GM19328 (cell line): ENCODE measurements around the gene PHKA2.

Experiments
- ATAC-seq: cut with Tn5 transposase; IDR thresholded peaks from one replicate; pipeline ENCODE4 v1.9.1; 2021; ENCODE audit warnings: mild to moderate bottlenecking, moderate library complexity; ENCODE audit not compliant: unreplicated experiment

Gene PHKA2

DNA sequence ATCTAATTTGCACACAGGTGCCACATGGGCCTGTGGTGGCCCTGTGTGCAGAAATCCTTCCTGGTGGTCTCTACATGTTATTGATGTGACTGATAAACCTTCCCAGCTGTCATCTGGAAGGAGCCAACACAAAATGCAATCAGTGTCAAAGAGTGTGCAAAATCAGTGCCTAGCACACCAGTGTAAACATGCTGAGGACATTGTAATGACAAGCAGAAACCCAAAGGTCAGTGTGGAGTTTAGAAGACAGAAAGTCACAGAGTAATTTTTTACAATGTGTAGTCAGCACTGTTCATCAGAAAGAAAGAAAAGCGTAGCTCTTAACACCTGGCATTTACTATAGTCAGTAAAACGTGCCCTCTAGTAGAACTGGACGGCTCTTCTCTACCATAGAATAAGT, 50.3 kb downstream of the PHKA2 start:
- no peak for ATAC-seq

DNA sequence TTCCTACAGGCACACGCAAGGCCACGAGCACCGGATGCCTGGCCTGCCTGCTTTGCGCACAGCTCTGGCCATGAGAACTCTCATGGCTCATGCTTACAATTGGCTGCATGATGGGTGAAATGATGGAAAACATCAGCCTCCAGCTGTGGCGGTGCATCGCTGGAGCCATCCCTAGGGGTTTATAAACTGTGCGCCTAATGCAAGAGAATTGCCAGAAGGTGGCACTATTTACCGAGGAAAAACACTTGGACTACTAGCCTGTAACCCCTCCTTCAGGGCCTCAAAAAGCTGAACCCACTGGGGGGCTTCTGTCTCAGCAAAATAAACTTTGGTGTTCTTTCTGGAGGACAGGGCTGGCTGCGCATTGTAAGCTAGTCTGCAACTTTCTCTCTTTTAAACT, 51.9 kb downstream of the PHKA2 start:
- ATAC-seq, result no peak

DNA sequence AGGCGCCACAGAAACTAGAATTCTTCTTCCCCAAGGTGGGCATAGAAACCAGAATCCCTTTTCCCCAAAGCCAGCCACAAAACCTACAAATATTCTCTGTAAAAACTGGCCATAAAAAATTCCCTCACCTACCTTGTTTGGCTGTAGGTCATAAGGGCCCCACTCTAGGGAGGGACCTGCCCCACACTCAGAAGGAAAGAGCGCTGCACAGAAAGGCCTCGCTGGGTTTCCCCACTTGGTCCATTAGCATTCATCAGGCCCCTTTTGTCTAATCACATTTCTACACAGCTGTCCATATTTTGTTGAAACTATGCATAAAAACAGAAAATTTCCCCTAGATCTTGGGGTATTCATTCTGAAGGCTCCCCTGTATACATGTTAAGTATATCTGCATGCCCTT, 54.1 kb downstream of the PHKA2 start:
- no peak for ATAC-seq

DNA sequence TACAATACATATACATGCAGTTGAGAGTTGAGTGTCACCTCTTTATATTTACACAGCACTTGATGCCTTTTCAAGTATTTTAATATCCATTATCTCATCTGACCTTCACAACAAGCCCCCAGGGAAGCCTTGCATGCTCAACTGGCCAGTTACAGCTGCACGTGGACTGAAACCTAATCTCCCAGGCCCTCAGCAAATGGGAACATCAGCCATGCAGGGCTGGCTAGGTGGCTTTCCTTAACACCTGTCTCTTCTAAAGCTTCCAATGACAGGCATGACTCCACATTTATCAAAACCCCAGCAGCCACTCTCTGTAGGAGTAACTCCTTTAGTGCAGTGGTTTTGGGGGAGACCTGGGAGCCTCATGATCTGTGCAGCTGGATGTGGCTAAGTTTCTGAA, 56.4 kb downstream of the PHKA2 start:
- no peak for ATAC-seq

DNA sequence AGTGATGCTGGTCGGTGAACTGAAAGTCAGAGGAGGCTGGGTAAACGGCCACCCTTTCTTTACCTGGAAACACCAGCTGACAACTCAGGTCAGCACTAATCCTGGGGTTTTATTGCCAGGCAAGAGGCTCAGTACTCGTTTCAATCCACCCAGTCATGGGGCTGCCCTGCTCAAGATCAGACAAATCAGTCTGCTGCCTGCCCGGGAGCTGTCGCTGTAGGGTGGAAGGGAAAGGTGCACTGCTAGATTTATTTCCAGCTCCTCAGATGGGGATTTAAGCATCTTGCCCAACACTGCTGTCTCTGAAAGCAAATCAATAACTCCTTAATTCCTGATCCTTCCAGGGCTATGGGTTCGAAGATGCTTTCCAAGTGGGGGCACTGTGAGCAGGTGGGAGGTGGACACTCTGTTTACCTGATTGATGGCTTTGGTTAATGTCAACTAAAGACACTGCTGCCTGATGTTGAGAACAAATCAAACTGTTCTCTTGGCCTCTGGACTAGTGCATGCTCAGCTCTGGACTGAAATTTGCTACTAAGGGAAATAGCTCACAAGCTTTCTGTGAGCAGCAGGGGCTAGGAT, 59.3 kb downstream of the PHKA2 start:
- no peak for ATAC-seq

DNA sequence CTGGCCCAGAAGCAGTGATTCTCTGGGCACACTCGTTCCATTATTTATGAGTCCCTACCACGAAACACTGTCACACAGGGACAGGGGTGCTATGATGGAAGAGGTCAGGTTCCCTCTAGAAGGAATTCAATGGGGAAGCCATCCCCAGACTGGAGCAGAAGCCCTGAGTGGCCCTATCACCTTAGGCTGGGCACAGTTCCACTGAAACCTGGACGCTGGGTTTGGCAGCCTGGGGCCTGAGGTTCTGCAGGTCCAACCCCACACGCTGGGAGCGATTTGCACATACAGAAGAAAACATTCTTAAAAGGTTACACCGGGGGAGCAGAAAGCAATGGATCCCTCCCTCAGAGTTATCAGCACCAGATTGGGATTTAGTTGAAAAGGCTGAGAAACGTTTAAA, 63.3 kb downstream of the PHKA2 start:
- ATAC-seq, result no peak

DNA sequence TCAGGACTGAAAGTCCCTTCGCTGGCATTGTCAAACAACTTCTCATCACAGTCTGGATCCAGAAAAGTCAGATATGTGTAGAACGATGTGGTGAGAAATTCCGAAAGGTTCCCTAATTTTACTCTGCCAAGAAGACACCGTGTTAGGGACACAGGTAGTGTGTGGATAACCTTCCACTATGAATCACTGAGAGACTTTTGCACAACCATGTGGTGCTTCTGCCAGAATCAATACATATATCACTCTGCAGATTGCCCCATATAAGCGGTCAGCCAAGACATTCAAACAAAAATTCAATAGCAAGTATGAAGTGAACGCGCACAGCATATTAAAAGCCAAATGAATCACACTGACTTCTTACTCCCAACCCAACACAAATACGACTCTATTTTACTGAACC, 63.8 kb downstream of the PHKA2 start:
- ATAC-seq, result no peak

DNA sequence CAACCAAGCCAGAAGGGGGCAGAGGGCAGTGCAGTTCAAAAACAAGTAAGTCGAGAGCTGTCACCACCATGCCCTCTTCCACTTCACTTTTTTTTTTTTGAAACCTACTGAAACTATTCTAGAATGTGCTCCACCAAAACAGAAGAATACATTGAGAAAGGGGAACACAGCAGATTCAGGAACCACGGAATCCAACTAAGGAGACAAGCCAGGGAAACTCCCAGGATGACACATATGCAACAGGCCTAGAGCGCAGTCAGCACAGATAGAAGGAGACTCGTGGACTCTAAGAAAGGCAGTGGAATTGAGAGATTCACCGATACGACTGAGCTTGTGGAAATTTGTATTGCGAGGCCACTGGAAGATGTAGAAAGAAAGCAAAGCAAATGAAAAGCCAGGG, 66.1 kb downstream of the PHKA2 start:
- no peak for ATAC-seq

DNA sequence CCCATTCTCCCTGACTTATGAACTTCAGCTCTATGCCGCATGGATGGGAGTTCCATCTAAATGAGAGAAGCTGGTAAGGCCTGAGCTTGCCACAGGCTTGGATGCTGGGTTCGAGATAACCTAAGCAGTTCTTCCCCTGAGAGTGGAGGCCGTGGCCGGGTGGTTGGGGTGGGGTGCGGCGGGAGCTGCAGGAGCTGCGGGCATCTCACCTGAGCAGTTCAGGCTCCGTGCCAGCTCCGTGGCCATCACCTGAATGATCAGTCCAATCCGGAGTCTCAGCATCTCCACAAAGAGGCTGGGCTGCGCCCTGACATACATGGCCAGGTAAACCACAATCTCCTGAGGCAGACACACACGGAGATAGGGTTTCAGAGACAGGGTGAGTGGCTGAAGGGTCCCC, 77.6 kb downstream of the PHKA2 start:
- no peak for ATAC-seq

DNA sequence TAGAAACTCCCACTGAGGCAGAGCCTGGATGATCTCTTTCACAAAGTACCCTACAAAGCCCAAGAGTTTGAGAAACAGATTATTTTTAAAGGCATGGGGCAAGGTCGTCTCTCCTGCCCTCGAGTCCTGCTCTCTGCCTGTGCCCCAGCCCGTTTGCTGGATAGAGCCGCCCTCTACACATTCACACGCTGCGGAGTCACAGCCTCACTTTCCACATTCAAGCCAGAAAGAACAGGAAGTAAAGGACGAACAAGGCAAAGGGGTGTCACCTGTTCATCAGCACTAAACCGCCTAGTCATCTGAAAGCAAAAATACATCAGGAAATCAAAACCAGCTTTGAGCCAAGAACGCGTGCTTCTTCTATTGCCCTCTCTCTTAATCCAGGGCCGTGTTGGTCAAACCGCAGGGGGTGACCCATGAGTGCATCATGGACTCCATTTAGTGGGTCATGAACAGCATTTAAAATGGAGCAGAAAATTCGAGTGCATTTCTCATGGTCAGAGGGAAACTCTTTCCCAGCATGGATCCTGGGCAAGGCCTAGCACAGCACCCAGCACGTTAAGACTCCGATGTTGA, 83.4 kb downstream of the PHKA2 start:
- no peak for ATAC-seq

DNA sequence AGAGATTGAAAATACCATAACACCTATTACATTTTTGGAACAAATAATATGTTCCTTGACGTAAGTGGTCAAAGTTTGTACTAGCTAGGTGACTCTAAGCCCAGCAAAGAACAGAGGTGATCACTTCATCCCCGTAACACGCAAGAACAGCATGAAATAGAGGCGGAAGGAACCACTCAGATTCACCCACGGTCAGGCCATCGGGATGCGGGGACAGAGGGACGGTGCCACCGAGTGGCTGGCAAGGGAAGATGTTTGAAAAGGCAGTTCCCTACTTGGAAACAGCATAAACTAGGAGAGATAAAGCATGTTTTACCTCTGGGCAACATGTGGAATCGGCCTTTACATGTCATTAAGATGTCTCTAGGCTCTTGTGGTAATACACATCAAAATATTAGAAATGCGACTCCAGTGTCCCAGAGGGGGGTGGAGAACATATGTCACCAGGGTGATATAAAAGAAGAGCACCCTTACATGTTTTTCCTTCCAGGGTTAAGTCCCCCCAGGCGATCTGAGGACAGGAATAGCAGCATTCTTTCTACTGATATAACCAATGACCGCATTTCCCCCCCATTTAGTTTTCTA, 84.0 kb downstream of the PHKA2 start:
- no peak for ATAC-seq

DNA sequence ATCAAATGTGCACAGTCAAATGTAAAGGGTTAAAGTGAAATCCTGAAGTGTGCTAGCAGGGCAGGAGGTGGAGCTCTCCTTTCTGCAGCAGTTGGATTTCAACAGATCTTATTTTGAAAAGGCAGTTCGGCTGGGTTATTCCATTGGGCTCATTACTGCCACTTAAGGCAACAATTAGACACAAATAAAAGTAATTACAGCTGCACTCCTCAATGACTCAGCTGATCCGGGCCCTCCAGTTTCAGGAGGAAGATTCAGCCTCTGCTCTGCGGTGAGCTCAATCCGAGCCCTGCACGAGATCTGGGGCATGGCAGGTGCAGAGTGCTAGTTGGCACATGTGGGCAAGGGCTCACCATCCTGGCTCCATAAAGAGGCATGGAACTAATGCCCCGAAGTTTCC, 85.4 kb downstream of the PHKA2 start:
- no peak for ATAC-seq

DNA sequence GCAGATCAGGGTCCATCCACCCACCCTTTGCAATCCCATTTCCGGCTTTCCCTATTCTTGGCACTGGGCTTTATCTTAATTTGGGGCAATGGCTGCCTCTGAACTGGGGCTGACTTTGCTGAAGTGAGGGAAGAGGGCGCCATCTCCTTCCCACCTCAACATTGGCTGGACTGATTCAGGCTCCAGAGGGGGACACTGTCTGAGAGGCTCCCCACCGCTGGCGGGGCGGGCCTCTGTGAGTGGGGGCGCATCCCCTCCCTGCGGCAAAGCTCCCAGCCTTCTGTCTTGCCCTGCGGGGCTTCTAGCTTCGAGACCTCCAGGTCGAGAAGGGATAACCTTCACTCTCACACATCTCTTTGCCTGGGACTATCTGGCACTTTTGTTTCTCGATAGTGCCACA, 85.8 kb downstream of the PHKA2 start:
- ATAC-seq, result no peak

DNA sequence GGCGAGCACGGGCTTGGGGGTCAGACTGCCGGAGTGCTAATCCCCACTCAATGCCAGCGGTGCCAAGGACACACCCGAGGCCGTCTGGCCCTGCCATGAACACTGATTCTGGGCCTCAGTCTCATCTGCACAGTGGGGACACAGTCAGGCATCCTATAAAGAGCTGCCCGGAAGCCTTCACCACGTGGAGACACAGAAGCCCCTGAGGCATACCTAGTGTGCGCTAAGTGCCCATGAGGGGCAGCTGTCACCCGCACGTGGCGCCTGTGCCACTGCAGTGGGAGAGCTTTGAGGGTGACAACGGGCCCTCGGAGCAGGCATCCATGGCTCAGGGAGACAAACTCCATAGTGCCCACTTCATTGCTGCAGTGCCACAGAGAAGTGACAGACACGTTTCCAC, 86.3 kb downstream of the PHKA2 start:
- ATAC-seq, result no peak

DNA sequence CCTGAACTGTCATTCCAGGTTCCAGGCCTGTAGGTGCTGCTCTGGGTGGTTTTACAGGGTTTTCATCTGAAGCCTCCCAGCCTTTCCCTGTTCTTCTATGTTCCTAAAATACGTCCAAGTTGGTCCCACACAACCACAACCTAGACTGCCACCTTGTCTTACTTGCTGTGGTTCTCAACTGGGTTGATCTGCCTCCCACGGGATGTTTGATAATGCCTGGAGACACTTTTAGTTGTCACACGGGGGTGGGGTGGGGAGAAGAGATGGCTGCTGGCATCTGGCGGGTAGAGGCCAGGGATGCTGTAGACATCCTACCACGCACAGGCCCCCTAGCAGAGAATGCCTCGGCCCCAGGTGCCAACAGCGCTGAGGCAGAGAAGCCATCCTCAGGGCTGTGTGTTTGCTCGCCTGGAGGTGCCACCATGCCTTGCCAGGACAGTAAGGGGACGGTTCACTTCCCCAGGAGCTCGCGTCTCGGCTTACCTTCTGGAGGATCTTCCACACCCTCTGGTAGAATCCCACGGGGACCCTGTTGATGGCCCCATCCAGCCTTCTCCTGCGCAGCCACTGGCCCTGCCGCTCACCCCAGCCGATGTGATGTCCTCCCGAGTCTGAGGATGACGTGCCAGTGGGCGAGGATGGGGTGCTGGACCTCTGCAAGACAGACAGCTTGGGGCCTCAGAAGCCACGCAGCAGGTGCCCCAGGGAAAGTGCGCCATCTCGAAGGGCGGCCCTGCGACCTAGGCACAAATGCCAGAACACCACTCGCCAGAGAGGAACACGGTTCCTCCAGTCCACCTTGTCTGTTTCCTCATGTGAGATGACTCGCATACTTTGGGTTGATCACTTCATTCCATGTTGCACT, 87.0 kb downstream of the PHKA2 start:
- ATAC-seq, result no peak

DNA sequence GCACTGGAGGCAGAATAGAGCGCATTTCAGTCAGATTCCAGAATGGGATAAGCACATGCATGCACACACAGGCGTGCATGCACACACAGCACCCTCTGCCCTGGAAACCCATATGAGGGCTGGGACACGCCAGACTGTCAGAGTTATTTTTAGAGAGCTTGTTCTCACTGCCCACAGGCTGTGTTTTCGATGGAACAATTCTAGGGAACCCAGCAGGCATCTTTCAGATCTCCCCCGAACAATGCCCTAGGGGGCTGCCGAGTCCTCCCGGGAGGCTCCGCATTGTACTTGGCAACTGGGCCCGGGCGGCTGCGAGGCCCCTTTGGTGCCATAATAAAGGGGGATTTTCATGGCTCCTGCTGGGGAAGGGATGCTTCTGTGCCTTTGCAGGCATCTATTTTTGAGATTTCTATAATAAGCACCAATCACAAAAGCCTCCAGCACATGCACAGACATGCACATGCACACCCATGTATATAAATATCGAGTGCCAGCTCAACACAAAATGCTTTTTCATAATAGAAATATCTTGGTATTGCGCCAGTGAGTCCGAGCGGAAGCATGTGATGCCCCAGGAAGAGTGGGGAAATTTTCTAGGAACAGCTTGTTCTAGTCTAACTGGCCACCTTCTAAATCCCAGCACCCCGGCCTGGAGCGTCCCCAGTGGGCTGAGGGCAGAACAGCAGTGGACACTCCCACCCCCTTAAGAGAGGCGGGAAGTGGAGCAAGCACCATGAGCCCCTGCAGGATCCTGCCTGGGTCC, 88.5 kb downstream of the PHKA2 start:
- no peak for ATAC-seq

DNA sequence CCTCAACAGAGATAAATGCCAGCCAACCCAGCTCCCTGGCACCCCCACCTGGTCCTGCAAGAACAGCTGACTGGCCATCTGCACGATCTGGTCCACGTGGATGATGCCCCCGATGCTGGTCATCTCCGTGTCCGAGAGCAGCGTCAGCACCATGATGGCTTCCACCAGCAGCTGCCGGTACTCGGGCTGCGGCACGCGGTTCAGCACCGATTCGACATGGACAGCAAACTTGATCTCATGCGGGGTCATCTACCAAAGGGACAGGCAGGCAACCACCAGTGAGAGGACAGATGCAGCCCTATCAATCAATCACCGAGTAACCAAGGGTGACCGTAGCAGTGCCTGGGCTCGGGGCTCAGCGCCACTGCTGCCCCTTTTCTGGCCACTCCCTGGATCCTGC, 89.8 kb downstream of the PHKA2 start:
- no peak for ATAC-seq

DNA sequence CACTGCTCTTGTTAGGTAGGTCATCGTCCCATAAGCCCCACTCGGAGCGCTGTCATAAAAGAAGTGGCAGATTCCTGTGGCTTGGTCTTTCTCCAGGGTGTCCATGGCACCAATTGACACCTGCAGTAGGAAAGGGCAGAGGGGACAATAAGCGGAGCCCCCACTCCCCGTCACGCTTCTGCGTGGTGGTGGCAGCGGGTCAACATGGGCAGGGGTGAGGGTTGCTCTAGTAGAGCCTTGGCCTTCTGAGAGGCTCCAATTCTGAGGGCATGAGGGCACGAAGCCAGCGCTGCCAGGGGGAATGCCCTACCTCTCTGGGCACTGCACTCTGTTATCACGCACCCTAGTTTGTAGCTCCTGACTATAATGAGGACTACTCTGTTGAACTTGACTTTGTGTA, 90.4 kb downstream of the PHKA2 start:
- ATAC-seq, result no peak

DNA sequence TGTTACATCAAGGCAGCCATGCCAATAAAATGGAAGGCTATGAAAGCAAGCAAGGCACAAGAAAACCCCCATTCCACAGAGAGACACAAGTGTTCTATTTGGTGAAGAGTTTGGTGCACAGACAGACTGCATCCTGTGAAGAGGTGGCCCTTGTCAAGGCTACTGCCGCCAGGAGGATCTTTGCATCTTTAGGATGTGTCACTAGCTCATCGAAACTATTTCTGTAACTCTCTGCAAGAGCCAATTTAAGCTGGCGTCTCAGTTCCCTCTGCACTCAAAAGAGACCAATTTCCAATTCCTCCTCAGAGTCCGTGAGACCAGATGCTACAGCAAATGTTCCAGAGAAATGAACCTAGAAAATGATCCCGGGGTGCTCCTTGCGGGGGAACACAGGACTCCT, 91.0 kb downstream of the PHKA2 start:
- no peak for ATAC-seq

DNA sequence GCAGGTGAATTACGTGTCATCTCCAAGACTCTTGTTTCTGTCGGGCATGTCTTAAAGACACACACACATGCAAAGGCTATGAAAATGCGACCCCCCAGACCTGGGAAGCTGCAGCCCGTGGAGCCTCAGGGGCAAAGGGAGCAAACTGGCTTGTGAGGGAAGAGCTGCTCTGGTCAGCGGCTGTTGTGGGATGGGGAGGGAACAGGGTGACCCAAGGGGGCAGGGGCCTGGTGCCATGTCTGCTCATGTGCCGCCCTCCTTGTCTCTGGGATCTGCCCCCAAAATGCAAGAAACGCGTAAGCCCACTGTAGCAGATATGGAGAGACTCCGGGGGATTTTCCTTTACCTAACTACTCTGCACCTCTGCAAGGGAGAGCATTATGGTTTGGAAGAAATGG, 92.4 kb downstream of the PHKA2 start:
- ATAC-seq, result no peak
